ENCODE data around the gene LEAP2.
A peak's percentile ranks its signal among the peaks of the same experiment; 100 is the strongest.

The LEAP2 gene

GRCh38 chr5:132827943-132828673, 45.4 kb upstream of the LEAP2 start:
- H3K4me3 ChIP-seq (replicated peaks; ENCODE audit: low read depth, low read length): no peak overlapping the region
- H3K36me3 ChIP-seq (ENCODE audit: control insufficient read depth, insufficient read depth, low read length): no peaks in the 10 kb centered on the region
- no peaks in the 10 kb centered on the region; the same call in 1 of the 2 replicates for H3K27me3 ChIP-seq (replicated peaks; ENCODE audit: control insufficient read depth, insufficient read depth, low read length)
- TF ChIP-seq CTCF (IDR thresholded peaks at IDR 0.05; ENCODE audit: insufficient read depth, low read length, poor library complexity, severe bottlenecking): no peak
- DNase-seq (ENCODE audit: extremely low read depth, insufficient read length): no peak

- Histone ChIP-seq H3K4me3 (replicated peaks; ENCODE audit: low read depth, low read length) (no peak overlapping the region), H3K27me3 (replicated peaks; ENCODE audit: control insufficient read depth, insufficient read depth, low read length) (no peaks in the 10 kb centered on the region; the same call in 1 of the 2 replicates)
Observed at GRCh38 chr5:132828846-132829494, 44.5 kb upstream of the LEAP2 start.

GRCh38 chr5:132829742-132830435, 43.6 kb upstream of the LEAP2 start:
- H3K27me3 ChIP-seq (replicated peaks; ENCODE audit: control insufficient read depth, insufficient read depth, low read length): no peaks in the 10 kb centered on the region; the same call in 1 of the 2 replicates
- peak; percentile 93 for TF ChIP-seq CTCF (IDR thresholded peaks at IDR 0.05; ENCODE audit: insufficient read depth, low read length, poor library complexity, severe bottlenecking)
- H3K4me3 ChIP-seq (replicated peaks; ENCODE audit: low read depth, low read length): peak overlapping the region; percentile 68
- H3K36me3 ChIP-seq (ENCODE audit: control insufficient read depth, insufficient read depth, low read length): no peaks in the 10 kb centered on the region
- peak; percentile 85 for DNase-seq (ENCODE audit: extremely low read depth, insufficient read length)

More at GRCh38 chr5:132828846-132829494, 44.5 kb upstream of the LEAP2 start:
- TF ChIP-seq CTCF (IDR thresholded peaks at IDR 0.05; ENCODE audit: insufficient read depth, low read length, poor library complexity, severe bottlenecking): no peak
- no peak for DNase-seq (ENCODE audit: extremely low read depth, insufficient read length)
- no peaks in the 10 kb centered on the region for H3K36me3 ChIP-seq (ENCODE audit: control insufficient read depth, insufficient read depth, low read length)

GRCh38 chr5:132830436-132831094, 42.9 kb upstream of the LEAP2 start, which contains the start of gene SHROOM1:
SHROOM1 (minus strand) TSS chr5:132830647; CDS start chr5:132826140, 4,507 bp downstream.
- peak within 1 kb of the TSS; percentile 68 for H3K4me3 ChIP-seq (replicated peaks; ENCODE audit: low read depth, low read length)
- H3K27me3 ChIP-seq (replicated peaks; ENCODE audit: control insufficient read depth, insufficient read depth, low read length): no peaks in the 10 kb centered on the region; the same call in 1 of the 2 replicates
- H3K36me3 ChIP-seq (ENCODE audit: control insufficient read depth, insufficient read depth, low read length): no peaks in the 10 kb centered on the region
- DNase-seq (ENCODE audit: extremely low read depth, insufficient read length): peak; percentile 80
- TF ChIP-seq CTCF (IDR thresholded peaks at IDR 0.05; ENCODE audit: insufficient read depth, low read length, poor library complexity, severe bottlenecking): no peak

GRCh38 chr5:132831095-132831860, 42.2 kb upstream of the LEAP2 start:
- DNase-seq (ENCODE audit: extremely low read depth, insufficient read length): no peak
- no peaks in the 10 kb centered on the region; the same call in 1 of the 2 replicates for H3K27me3 ChIP-seq (replicated peaks; ENCODE audit: control insufficient read depth, insufficient read depth, low read length)
- peak overlapping the region; percentile 68 for H3K4me3 ChIP-seq (replicated peaks; ENCODE audit: low read depth, low read length)
- TF ChIP-seq CTCF (IDR thresholded peaks at IDR 0.05; ENCODE audit: insufficient read depth, low read length, poor library complexity, severe bottlenecking): no peak
- no peaks in the 10 kb centered on the region for H3K36me3 ChIP-seq (ENCODE audit: control insufficient read depth, insufficient read depth, low read length)

Data from GM06990 (cell line).